GM19035 (cell line): ENCODE data around the gene MECR.
"Not testable (repeated sequence)": the region's sequence is repeated elsewhere in the genome, so short reads cannot be mapped to it uniquely, and the experiment has no call there.

ENCODE experiments used
- ATAC-seq: cut with Tn5 transposase; IDR thresholded peaks from one replicate; pipeline ENCODE4 v1.9.1; 2021; ENCODE audit not compliant: unreplicated experiment

MECR gene

DNA sequence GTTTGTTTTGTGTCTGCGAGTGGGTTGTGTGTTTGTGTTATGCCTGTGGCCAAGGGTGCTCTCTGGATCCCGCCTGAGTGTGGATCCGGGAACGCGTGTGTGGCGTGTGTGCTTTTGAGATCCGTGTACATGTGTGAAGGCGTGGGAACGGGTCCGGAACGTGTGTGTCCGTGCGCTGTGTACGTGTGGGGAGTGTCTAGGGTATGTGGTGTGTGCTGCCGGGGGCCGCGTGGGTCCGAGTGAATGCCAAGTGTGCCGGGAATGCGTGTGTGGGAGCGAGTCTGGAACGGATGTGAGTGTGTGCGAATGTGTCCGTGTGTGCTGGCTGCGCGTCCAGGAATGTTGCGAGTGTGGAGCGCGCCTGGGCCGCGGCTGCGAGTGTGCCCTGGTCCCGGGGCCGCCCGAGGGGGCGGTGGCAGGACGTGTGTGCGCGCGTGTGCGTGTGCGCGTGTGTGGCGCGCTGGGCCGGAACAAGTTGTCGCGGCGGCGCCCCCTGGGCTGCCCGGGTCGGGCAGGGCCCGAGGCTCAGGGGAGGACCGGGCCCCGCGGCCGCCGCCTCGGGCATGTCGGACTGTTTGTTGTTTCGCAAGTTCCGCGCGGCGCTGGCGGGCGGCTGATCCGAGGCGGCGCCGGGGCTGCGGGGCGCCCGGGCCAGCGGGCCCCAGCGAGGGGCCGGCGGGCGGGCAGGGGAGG, 6.5 kb upstream of the MECR start:
- ATAC-seq: no peak

DNA sequence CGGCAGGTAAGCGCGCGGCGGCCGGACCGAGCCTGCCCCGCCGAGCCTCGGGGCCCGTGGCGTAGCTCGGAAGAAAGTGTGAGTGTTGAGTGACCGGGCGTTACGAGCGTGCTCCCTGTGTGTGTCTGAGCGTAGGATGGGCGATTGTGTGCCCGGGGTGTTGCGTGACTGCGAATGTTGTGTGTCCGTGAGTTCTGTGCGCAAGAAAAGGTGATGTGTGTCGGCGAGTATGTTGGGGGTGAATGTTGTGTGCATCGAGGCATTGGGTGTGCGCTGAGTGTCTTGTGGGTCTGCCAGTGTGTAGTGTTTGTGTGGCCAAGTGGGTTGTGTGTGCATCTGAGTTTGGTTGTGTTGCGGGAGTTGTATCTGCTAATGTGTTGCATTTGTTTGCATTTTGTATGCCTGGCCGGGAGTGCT, 6.0 kb upstream of the MECR start:
- ATAC-seq: no peak

DNA sequence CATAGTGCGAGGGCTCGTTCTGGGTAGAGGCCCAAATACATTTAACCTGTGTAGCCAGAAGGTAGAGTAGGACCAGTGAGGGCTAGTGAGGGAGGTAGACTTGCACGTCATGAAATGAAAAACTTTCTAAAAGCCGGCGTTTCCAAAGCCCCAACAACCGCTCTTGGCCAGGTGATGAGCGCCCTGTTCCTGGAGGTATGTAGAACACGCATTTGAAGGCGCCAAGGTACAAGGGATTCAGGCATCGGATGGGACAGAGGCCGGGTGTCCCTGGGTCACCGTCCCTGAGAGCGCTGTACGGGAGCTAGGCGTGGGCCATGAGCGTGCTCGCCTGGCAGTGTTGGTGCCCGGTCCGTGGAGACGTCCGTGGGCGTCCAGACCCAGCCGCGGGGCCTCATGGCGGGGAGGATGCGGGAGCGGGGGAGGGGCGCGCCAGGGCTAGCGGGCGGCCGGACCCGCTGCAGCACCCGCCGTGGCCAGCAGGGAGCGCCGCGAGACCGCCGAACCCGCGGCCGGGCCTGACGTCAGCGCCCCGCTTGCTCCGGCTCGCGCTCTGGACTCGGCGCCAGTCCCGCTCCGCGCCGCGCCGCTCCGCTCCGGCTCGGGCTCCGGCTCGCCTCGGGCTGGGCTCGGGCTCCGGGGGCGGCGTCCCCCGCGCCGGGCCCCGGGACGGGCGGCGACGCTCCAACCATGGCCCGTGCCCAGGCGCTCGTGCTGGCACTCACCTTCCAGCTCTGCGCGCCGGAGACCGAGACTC, 5.4 kb upstream of the MECR start, which contains the start of gene PTPRU:
TSS of gene PTPRU (plus strand) at position 568 of the 757 bp plus-strand sequence. CDS start at position 691, 123 bp downstream.
- peak; percentile 76 for ATAC-seq

DNA sequence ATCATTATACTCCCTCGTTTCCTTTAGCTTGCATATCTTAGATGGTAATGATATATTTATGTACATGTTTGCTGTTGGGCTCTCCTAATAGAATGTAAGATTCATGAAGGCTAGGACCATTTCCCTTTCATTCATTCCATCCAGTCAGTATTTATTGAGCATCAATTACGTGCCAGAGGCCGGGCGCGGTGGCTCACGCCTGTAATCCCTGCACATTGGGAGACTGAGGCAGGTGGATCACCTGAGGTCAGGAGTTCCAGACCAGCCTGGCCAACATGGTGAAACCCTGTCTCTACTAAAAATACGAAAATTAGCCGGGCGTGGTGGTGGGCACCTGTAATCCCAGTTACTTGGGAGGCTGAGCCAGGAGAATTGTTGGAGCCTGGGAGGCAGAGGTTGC, 4.1 kb upstream of the MECR start:
- ATAC-seq: not testable (repeated sequence)

DNA sequence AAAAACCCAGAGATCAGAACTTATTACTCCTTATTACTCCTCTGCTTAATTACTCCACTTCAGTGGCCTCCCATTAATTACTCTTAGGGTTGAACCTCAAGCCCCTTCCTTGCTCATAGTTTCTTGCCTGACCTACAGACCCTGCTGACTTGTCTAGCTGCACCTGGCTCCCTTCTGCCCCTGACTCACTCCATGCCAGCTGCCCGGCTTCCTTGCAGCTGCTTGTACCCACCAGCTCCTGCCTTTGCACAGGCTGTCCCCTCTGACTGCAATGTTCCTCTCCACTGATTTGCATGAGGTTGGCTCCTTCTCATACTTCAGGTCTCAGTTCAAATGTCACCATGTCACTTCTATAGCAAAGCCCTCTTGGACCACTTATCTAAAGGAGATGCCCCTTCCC, 3.7 kb upstream of the MECR start:
- ATAC-seq: no peak

DNA sequence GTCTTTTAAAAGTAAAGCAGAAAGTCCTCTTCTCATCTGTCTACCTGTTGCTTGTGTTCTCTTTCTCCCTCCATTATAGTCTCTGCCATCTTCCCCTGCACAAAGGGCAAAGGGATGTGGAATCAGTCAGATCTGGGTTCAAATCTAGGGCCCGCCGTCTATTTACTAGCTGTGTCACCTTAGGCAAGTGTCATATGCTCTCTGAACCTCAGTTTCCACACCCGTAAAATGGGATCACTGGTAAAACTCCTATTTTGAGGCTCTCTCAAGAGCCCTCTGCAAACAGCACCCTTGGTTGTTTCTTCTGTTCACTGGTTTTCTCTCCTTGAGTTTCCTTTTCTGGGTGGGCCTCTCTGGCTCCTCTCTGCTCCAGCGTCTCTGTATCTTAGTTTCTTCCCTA, 3.0 kb upstream of the MECR start:
- ATAC-seq: no peak

DNA sequence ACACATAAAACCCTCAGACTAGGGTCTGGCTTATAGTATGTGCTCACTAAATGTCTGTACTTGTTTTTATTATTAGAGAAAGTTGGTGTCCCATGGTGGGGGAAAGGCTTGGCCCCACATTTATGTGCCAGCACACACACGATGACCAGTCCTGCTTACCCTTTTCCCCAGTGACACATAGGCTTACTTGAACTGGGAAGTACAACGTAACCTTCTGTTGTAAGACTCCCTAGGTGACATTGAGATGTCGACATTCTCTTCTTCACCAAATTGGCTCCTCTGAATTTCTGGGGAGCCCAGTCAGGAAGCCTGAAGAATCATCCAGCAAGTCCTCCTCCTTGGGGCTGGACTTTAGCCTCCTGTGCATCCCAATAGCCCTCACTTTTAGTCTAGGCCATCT, 1.7 kb upstream of the MECR start:
- no peak for ATAC-seq

DNA sequence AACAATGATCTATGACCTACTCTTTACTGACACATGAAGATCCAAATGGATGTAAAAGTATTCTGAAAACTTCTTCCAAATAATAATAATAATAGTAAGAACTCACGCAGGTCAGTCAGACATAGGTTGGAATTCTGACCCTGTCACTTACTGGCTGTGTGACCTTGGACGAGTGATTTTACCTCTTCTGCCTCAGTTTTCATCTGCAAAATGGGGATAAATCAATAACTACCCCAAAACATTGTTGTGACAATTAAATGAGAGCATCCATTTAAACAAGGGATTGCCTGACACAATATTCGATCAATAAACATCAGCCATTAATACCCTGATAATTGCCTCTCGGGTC, 556 bp downstream of the MECR start:
- no peak for ATAC-seq

DNA sequence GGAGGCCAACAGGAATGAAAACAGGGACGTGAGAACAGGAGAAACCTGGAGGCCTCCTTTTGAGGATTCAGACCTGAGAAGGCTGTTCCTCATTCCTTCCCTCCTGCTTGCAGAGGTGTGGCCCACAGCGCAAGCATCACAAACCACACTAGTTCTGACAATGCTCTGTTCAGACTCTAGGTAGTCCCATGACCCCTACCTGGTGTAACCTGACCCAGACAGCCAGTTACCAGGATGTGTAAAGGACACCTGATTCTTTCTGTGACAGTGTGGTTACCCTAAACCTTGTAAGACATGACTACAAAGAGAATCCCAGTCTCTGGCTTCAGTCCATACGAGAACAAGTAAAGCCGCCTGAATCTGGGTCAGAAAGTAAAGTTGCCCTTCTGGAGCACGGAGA, 3.2 kb downstream of the MECR start:
- ATAC-seq: no peak

DNA sequence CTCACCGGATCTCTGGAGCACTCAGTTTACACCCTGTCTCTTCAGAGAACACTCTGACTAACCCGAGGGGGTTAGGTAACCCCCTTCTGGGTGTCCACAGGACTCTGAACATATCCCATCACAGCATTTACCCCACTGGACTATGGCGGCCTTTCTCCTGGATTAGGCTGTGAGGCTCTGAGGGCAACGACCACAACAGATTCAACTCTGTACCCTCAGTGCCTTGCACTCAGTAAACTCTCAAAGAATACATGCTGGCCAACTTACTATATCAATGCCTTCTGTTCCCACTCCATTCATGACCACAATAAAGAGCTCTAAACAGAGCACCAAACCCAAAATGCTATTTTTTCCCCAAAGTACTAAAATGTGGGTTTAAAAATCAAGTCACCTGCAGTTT, 5.4 kb downstream of the MECR start:
- no peak for ATAC-seq

DNA sequence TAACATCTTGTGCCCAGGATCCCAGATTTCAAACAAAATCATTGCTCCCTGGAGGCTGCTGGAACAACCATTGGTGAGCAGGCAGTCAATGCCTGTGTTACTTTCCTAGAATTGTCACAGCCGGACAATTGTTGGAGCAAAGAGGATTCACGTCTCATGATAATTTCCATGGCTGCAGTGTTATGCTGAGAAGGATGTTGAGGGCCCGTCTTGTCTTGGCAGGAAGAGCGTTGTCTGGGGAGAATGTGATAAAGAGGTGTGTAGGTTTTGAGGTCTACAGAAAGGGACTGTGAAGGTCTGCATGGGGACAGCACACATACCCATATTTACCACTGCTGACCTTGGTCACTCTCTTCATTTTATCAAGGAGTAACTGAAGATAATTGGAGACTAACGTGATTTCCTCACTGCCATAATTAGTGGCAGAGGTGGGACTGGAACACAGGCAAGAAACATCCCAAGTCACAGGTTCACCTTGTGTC, 6.3 kb downstream of the MECR start:
- ATAC-seq: no peak

DNA sequence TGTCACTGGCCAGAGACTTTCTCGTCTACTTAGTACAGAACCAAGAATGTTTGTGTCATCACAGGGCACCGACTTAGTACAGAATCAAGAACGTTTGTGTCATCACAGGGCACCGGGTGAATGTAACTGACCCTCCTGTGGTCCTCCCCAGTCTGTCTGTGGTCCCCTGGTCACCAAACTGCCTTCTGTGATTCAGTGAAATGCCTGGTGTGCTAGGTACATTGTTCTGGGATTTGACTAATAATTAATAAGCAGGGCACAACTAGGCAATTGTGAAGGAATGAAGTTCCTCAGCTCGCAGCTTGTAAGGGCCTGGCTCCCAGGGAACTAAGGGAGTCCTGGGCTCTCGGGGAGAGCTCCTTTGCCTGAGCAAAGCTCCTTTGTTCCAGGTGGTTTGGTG, 7.2 kb downstream of the MECR start:
- ATAC-seq: no peak

DNA sequence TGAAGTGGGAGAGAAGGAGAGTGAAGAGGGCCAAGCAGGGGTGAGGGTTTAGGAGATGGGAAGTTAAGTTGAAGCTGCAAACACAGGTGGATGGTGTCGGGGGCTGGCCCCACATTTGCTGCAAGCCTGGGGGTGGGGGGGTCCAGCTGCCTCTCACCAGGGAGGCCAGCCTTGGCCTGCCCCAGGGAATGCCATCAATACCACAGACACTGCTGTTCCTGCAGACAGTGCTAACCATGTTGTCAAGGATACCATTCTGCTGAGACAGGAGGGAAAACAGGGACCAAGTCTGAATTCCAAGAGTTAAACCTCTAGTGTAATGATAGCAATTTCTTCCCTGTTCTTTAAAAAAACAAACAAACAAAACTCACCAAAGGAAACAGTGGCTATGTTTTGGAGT, 8.0 kb downstream of the MECR start:
- no peak for ATAC-seq

DNA sequence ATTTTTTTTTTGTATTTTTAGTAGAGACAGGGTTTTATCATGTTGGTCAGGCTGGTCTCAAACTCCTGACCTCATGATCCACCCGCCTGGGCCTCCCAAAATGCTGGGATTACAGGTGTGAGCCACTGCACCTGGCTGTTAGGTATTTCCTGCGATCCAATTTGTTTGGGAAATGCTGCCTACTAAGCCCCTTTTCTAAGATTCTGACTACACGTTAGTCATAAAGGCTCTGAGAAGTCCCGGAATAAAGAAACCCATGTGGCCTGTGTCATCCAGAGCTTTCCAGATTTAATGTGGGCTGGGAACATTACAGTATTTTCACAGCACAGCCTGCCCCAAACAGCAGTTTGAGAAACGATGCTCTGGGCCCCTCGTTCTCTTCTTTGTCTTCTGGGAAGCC, 8.5 kb downstream of the MECR start:
- not testable (repeated sequence) for ATAC-seq

DNA sequence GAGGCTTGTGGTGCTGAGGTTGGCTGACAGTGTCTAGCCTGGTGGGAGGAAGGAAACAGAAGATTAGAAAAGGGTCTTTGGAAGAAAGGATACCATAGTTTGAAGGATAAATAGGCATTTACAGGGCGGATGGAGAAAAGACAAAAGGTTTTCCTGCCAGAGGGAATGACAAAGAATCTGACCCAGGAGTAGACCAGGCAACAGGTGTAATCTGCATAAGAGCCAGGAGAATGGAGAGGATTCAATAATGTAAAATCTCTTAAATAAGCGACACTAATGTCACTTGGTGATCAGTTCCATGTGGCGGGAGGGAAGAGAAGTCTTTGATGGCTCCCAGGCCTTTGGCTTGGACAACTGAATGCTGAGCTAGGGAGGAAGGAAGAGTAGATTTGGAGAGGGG, 9.4 kb downstream of the MECR start:
- no peak for ATAC-seq

DNA sequence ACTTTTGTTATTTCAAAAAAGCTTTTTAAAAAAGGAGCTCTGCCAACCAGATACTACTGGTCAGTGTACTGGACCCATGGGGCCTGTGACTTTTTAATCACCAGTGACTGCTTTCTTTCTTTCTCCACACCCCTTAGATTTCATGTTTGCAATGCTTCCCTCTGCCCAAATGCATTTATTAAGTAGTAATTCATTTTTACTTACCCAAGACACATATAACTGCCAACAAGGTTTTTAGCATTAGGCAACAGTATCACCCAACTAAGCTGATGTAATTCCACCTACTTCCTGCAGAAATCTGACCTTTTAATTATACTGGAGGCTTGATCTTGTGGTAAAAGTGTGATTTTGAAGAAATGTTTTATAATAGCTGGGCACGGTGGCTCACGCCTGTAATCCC, 12.5 kb downstream of the MECR start:
- ATAC-seq: no peak

DNA sequence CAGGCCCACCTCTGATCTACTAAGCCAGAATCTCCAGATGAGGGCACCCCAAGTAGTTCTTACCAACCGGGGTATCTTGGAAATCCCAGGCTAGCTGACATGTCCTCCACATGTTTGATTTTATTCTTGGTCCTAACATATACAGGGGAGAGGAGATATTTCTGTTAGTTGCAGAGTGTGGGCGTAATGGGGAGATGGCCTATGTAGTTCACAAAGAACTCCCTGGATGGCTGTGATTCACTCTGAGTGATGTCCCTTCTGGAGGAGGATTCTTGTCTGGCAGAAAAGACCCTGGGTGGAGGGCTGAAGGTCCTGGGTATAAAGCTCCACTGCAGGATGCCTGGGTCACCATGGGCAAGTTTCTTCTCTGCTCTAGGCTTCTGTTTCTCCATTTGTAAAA, 13.1 kb downstream of the MECR start:
- ATAC-seq: no peak

DNA sequence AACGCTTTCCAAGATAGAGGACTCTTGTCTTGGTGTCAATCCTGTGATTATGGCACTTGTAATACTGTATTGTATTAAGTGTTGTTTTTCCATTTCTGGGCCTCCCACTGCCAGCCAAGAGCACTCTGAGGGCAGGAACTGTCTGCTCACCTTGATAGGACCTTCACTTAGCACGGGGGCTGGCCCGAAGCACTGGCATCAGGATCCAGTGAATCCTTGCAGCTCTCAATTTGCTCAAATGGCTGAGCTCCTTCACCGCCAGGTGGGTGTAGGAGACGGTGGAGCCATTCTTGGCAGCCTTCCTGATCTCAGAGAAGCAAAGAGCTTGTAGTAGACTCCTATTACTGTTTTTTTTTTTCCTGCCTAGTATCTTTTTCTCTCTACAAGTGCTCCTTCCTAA, 17.7 kb downstream of the MECR start:
- no peak for ATAC-seq

DNA sequence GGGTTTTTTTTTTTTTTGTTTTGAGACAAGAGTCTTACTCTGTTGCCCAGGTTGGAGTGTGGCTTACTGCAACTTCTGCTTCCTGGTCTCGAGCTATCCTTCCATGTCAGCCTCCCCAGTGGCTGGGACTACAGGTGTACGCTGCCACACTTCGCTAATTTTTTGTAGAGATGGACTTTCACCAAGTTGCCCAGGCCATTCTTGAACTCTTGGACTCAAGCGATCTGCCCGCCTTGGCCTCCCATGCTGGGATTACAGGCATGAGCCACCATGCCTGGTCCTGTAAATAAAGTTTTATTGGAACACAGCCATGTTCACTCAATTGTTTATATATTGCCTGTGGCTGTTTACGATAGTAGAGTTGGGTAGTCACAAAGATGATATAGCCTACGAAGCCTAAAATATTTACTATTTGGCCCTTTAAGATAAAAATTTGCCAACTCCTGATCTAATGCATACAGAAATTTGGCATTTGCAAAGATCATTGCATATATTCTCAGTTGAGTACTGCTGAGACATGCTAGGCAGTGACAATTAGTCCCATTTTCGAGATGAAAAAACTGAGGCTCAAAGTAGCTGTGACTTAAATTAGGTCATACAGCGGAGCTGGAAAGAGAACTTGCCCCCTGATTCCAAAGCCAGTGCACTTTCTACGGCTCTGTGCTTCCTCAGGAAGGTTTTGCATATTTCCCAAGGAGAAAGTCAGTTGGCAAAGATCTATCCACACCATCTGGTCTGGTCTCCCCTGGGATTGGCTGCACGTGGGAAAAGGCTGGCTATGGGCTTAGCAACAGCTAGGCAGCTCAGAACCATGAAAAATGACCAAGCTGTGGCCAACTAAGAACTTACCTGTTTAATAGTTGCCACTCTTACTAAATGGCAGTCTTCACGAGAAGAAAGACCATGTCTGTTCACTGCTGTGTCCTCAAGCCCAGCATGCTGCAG, 19.4 kb downstream of the MECR start:
- ATAC-seq: no peak

DNA sequence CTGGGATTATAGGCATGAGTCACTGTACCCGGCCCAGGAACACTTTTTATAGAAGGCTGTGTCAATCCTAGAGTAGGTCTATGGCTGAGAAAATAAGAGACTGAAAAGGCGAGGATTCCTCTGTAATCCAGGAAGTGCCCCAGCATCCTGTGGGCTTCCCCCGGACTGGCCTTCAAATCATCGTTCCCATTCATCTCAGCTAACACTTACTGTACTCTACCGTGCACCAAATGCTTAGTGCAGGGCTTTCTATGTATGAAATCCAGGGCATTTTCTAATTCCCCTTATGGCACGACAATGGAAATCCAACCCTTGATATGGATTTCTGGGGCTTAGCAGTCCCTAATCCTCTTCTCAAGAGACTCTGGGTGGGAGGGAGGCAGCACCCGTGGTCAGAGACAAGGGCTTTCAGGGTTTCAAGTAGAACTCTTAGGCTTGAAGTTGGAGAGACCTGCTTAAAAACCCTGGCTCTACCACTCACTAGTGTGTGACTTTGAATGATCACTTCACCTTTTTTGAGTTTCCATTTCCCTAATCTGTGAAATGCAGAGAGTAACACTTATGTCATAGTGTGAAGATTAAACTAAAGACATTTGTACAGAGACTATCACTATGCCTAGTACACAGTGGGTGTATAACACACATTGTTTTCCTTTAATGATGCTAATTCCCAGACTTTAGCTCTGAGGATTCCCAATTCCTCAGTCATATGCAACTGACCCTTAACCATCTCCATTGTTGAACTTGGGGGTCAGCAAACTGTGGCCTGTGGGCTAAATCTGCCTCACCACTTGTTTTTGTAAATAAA, 20.3 kb downstream of the MECR start:
- no peak for ATAC-seq

DNA sequence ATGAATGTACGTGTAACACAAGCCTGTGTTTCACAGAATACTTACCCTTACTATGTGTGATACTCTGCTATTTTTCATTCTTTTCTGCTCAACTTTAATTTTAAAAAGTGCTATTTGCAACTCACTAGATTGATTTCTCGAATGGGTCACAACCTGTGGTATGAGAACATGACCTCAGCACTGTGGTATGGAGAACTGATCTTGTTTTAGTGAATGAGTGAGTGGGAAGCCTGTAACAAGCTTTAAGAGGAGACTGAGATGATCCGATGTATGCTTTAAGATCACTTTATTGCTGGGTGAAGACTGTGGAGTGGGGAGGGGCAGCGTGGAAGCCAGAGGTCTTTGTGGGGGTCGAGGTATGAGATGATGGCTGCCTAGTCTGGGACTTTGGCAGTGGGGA, 21.6 kb downstream of the MECR start:
- no peak for ATAC-seq
